HUDEP-2 (cell line): Measurements from ENCODE around the gene AGR3.
"Not testable (repeated sequence)": the region's sequence is repeated elsewhere in the genome, so short reads cannot be mapped to it uniquely, and the experiment has no call there.

Experiments used
- DNase-seq, 76 experiments: peaks; one replicate each; lab custom pipeline; 2025; ENCODE audit not compliant: unreplicated experiment in 76 of 76; lab: John Stamatoyannopoulos, UW

The AGR3 gene

GRCh38 chr7:16891874-16892643 lies 10.3 kb upstream of the AGR3 start:
- no peak for DNase-seq

GRCh38 chr7:16891338-16891737 lies 9.6 kb upstream of the AGR3 start:
- peak in 3 of 76 experiments; percentile 5 to 7 (median 7) for DNase-seq

- DNase-seq: no peak
Observed at GRCh38 chr7:16889851-16890415, 8.2 kb upstream of the AGR3 start.

GRCh38 chr7:16889305-16889704 lies 7.5 kb upstream of the AGR3 start:
- no peak for DNase-seq

- DNase-seq: no peak
Observed at GRCh38 chr7:16883918-16884317, 2.1 kb upstream of the AGR3 start.

- DNase-seq: no peak
Observed at GRCh38 chr7:16880554-16880953, 1.2 kb downstream of the AGR3 start.

GRCh38 chr7:16879181-16879580 lies 2.6 kb downstream of the AGR3 start:
- no peak for DNase-seq

GRCh38 chr7:16875861-16876260 lies 5.9 kb downstream of the AGR3 start:
- no peak for DNase-seq

GRCh38 chr7:16874066-16874465 lies 7.7 kb downstream of the AGR3 start:
- DNase-seq: no peak

- no peak for DNase-seq
Observed at GRCh38 chr7:16867328-16867727, 14.5 kb downstream of the AGR3 start.

GRCh38 chr7:16853189-16853588 lies 28.6 kb downstream of the AGR3 start:
- DNase-seq: not testable (repeated sequence)

GRCh38 chr7:16851829-16852228 lies 30.0 kb downstream of the AGR3 start:
- peak in 1 of 76 experiments; percentile 0 for DNase-seq

GRCh38 chr7:16850614-16851466 lies 30.9 kb downstream of the AGR3 start:
- no peak for DNase-seq

GRCh38 chr7:16849296-16850148 lies 32.3 kb downstream of the AGR3 start:
- DNase-seq: no peak

GRCh38 chr7:16847381-16847860 lies 34.4 kb downstream of the AGR3 start:
- DNase-seq: no peak

- DNase-seq: no peak
Observed at GRCh38 chr7:16846601-16847165, 35.1 kb downstream of the AGR3 start.

- no peak for DNase-seq
Observed at GRCh38 chr7:16845746-16846145, 36.0 kb downstream of the AGR3 start.

- DNase-seq: no peak
Observed at GRCh38 chr7:16841681-16842080, 40.1 kb downstream of the AGR3 start.

- DNase-seq: no peak
Observed at GRCh38 chr7:16840094-16840493, 41.7 kb downstream of the AGR3 start.

GRCh38 chr7:16839646-16840045 lies 42.1 kb downstream of the AGR3 start:
- DNase-seq: no peak
